Testis (tissue), 3 donors: Measurements from ENCODE around the gene THPO. TPM values are rescaled to one million over a fixed set of nuclear protein-coding genes. Genes with fewer than 3 reads are reported as not detected.
A peak's percentile ranks its signal among the peaks of the same experiment; 100 is the strongest.

ENCODE experiments used
- DNase-seq: peaks from one replicate; pipeline ENCODE4 v3.0.0-alpha.2; 2019
- H3K27ac ChIP-seq, 2 donors: fragments of 200-600 bp; sonication (generic); one replicate each; pipeline ENCODE4 v1.5.1; 2019
- H3K27me3 ChIP-seq: fragments of 200-600 bp; sonication (generic); one replicate; pipeline ENCODE4 v1.5.1; 2019
- H3K36me3 ChIP-seq: fragments of 200-600 bp; sonication (generic); one replicate; pipeline ENCODE4 v1.5.1; 2017; ENCODE audit warnings: low read depth; ENCODE audit errors: missing control alignments
- H3K4me1 ChIP-seq: fragments of 200-600 bp; sonication (generic); one replicate; pipeline ENCODE4 v1.5.1; 2019
- H3K4me3 ChIP-seq, 2 donors: fragments of 200-600 bp; sonication (generic); one replicate each; pipeline ENCODE4 v1.5.1; 2017 to 2019
- H3K9me3 ChIP-seq: fragments of 200-600 bp; sonication (generic); one replicate; pipeline ENCODE4 v1.5.1; 2017
- POLR2A ChIP-seq: fragments of 450-650 bp; IDR thresholded peaks from one replicate; pipeline ENCODE4 v1.6.1; 2017; ENCODE audit warnings: antibody characterized with exemption, mild to moderate bottlenecking, moderate library complexity
- WGBS, 2 donors: methylation state at CpG; one replicate each; pipeline ENCODE4 v1.1.5; 2018; 5-methylcytosine and 5-hydroxymethylcytosine counted together
- intact Hi-C: fragments of 100-400 bp; cut with DNase I; formaldehyde crosslinking; loops from one replicate; pipeline ENCODE4 v1.15.1; 2023; ENCODE audit warnings: low total_unique reads
- polyA plus RNA-seq: library from polyadenylated mRNA; stranded (reverse); fragments of 350-450 nt; fragmentation: Illumina TruSeq; extraction: RNeasy Lipid Tissue Mini Kit (QIAGEN cat#74804); gene quantifications from one replicate; pipeline ENCODE4 v1.2.3, GENCODE V29; 2014; ENCODE audit warnings: low read depth, low replicate concordance; ENCODE audit not compliant: insufficient read depth
- total RNA-seq, 2 donors: library from RNA; depleted of rRNA; stranded (reverse); fragments of >200 nt; gene quantifications; one replicate each; pipeline ENCODE4 v1.2.3, GENCODE V29; 2016
- TF ChIP-seq, protein P1 (sequence below), 3 experiments: fragments of 450-650 bp in 2 of 3; fragments of 200-600 bp in 1 of 3; sonication (generic) in 1 of 3; IDR thresholded peaks; one replicate each; pipeline ENCODE4 v1.5.1; 2016 to 2019; ENCODE audit warnings: antibody characterized with exemption in 3 of 3, mild to moderate bottlenecking in 2 of 3, moderate library complexity in 1 of 3

The THPO gene
- total and polyA plus RNA-seq, 3 donors from 2014 or later: 0.71 to 7.6 (median 0.93) TPM

GRCh38 chr3:184360070-184360928 lies 17.7 kb downstream of the THPO start:
- intact Hi-C loops: loop anchor here (10.0 kb wide), 1 partner anchor 45 kb away; the partner anchor contains the start of gene EIF4G1
- Histone ChIP-seq H3K36me3 (no peaks in the 10 kb centered on the region), H3K27me3 (no peaks in the 10 kb centered on the region), H3K27ac (peak overlapping the region; percentile 37 to 98), H3K9me3 (no peaks in the 10 kb centered on the region), H3K4me1 (peaks cover 56% of the 10 kb centered on the region), H3K4me3 (peak overlapping the region; percentile 85 to 86)
- DNase-seq: peak; percentile 69
- WGBS, 2 donors: 28 to 30% methylated on average over 12 of the region's 12 CpGs
- TF ChIP-seq POLR2A: no peak
- TF ChIP-seq, protein P1, sequence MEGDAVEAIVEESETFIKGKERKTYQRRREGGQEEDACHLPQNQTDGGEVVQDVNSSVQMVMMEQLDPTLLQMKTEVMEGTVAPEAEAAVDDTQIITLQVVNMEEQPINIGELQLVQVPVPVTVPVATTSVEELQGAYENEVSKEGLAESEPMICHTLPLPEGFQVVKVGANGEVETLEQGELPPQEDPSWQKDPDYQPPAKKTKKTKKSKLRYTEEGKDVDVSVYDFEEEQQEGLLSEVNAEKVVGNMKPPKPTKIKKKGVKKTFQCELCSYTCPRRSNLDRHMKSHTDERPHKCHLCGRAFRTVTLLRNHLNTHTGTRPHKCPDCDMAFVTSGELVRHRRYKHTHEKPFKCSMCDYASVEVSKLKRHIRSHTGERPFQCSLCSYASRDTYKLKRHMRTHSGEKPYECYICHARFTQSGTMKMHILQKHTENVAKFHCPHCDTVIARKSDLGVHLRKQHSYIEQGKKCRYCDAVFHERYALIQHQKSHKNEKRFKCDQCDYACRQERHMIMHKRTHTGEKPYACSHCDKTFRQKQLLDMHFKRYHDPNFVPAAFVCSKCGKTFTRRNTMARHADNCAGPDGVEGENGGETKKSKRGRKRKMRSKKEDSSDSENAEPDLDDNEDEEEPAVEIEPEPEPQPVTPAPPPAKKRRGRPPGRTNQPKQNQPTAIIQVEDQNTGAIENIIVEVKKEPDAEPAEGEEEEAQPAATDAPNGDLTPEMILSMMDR (IDR thresholded peaks at IDR 0.05): peak in 1 of 3 experiments; percentile 9

DNA sequence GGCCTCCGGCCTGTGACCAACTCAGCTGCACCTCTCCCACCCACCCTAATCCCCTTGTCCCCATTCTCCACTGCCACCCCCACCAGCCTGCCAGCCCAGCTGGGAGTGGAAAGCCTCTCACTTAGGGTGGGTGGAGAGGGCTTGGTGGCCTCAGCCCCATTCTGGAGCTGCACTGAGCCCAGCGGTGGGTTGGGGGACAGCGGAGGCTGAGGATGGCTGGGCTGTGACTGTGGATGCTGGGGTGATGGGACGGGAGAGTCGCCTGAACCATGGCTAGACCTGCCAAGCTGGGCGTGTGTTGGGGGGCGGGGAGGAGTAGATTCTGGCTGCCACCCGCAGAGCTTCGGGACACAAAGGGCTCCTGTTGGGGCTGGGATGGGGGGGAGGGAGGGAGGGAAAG lies 18.4 kb downstream of the THPO start:
- TF ChIP-seq POLR2A: no peak
- TF ChIP-seq, protein P1 (IDR thresholded peaks at IDR 0.05): no peak
- Histone ChIP-seq H3K27me3 (no peaks in the 10 kb centered on the region), H3K4me3 (peak overlapping the region in 1 of 2 donors; percentile 85), H3K36me3 (no peaks in the 10 kb centered on the region), H3K27ac (peak overlapping the region; percentile 37 to 98), H3K9me3 (no peaks in the 10 kb centered on the region), H3K4me1 (peaks cover 58% of the 10 kb centered on the region)
- peak; percentile 75 for DNase-seq
- intact Hi-C loops: loop anchor here (10.0 kb wide), 1 partner anchor 45 kb away; the partner anchor contains the start of gene EIF4G1
- 33 to 43% methylated on average over 6 to 9 of the region's 9 CpGs for WGBS, 2 donors

GRCh38 chr3:184358921-184359350 lies 19.1 kb downstream of the THPO start:
- Histone ChIP-seq H3K9me3 (no peaks in the 10 kb centered on the region), H3K27me3 (no peaks in the 10 kb centered on the region), H3K4me3 (no peak overlapping the region), H3K27ac (peak overlapping the region in 1 of 2 donors; percentile 98), H3K36me3 (no peaks in the 10 kb centered on the region), H3K4me1 (peaks cover 54% of the 10 kb centered on the region)
- intact Hi-C loops: no loop called here
- TF ChIP-seq POLR2A: no peak
- TF ChIP-seq, protein P1 (IDR thresholded peaks at IDR 0.05): no peak
- WGBS, 2 donors: 40 to 63% methylated on average over 14 of the region's 14 CpGs
- no peak for DNase-seq

DNA sequence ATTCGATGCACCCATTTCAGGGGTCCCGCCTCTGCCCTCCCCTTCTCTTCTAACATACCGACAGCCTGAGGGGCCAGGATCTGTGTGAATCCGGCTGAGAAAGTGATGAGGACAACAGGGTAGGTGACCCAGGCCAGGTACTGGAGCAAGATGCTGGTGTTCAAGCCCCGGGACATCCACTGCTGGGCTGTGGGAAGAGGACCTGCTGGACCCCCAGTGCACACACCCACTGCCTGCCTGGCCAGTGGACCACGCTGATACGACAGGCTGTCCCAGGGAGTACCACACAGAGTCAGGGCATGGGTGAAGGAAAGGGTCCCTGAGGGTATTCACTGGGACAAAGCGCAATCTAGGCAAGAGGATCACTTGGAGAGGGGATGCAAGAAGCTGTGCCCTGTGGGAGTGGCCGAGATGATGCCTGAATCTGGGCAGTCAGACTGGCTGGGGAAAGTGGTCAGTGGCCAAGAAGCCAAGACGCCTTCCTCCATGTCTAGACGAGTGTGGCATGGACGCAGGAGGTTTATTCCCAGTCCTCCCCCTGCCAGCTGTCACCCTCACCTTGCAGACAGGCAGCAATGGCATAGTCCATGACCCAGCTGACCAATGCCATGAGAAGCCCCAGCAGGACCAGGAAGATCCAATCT lies 19.8 kb downstream of the THPO start:
- TF ChIP-seq POLR2A: no peak
- TF ChIP-seq, protein P1 (IDR thresholded peaks at IDR 0.05): no peak
- Histone ChIP-seq H3K4me1 (peaks cover 49% of the 10 kb centered on the region), H3K27ac (no peak overlapping the region), H3K36me3 (no peaks in the 10 kb centered on the region), H3K4me3 (no peak overlapping the region), H3K9me3 (no peaks in the 10 kb centered on the region), H3K27me3 (no peaks in the 10 kb centered on the region)
- WGBS, 2 donors: 80 to 97% methylated on average over 9 to 12 of the region's 12 CpGs
- DNase-seq: no peak
- intact Hi-C loops: no loop called here
